Measurements from ENCODE around the gene IGFBPL1. TPM values are rescaled to one million over a fixed set of nuclear protein-coding genes. Genes with fewer than 3 reads are reported as not detected.

Gene IGFBPL1
- total and polyA plus RNA-seq, 2 of the 13 experiments (the other 11 are each of a cell fraction or from before 2014, with no cell fraction given) = 0.24 TPM; not detected in 1

DNA sequence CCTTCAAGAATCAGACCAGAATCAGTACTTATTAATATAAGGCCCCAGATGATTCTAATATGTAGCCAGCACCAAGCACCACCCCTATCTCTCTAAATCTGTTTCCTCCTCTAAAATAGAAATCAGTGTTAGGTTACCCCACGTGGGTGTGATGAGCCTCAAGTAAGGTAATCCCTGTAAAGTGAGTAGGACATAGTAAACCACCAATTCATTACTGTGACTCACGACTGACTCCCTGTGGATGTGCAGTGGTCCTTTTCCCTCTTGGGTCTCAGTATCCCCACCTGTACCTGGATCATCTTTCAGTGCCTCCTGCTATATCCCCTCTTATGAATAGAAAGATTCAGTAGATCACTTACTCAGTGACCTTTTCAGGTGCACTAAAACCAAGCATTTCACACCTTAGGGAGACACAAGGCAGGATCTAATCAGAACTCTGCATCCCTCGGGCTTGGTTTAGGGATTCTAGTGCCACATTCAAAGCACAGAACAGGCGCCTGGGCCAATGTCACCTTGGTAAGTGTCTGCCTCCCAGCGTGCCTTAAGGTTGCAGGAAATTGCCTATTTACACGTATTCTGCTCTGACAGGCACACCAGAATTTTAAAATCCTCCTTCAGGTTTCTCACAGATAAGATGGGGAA, 43.9 kb downstream of the IGFBPL1 start:
- CTCF ChIA-PET (ENCODE audit: low intra/inter-chr PET ratio, low total read pairs) = no interaction called here
- Histone ChIP-seq H4K20me1 (ENCODE audit: insufficient read depth, low read length) (no peaks in the 10 kb centered on the region), H3K79me2 (ENCODE audit: insufficient read depth, low read length) (no peaks in the 10 kb centered on the region), H2AFZ (ENCODE audit: low read length) (peak overlapping the region; percentile 45), H3K4me1 (ENCODE audit: insufficient read depth, low read length) (peaks cover 92% of the 10 kb centered on the region), H3K9me3 (ENCODE audit: low read length) (peaks cover 6% of the 10 kb centered on the region; the same call in 1 of the 2 replicates), H3K27ac (ENCODE audit: extremely low read length, insufficient read depth, low read length) (peak overlapping the region; percentile 96), H3K36me3 (replicated peaks in 1 of 2; ENCODE audit: control insufficient read depth in 1 of 2, insufficient read depth in 2 of 2, low read length in 2 of 2) (no peaks in the 10 kb centered on the region), H3K9ac (ENCODE audit: insufficient read depth, low read depth, low read length) (peak overlapping the region; percentile 74), H3K4me2 (ENCODE audit: low read depth, low read length) (peak overlapping the region; percentile 75), H3K4me3 (replicated peaks in 1 of 3; ENCODE audit: insufficient read depth in 1 of 3, low read depth in 2 of 3, low read length in 3 of 3) (peak overlapping the region in 2 of 3 experiments; percentile 31 to 51; a peak in 2 of 6 replicates), H3K27me3 (ENCODE audit: control insufficient read depth in 1 of 2, insufficient read depth in 2 of 2, low read length in 2 of 2) (no peaks in the 10 kb centered on the region)
- FAIRE-seq = peak; percentile 37
- DNase-seq (ENCODE audit: low spot score) = peak; percentile 32
- POLR2A ChIA-PET = interaction anchor here (0.9 to 1.6 kb wide), 8 partner anchors 8 to 240 kb away, joined by 3 to 16 read pairs (median 4); partner anchors contain the start of genes ALDH1B1 and ANKRD18A
- intact Hi-C loops (cut with micrococcal nuclease; ENCODE audit: unreplicated experiment) (no loop called here), in situ Hi-C loops (cut with HindIII; ENCODE audit: extremely low pct_ligation_motif_present, low pct_unique_long_range_greater_than_20kb) (no loop called here)
- whole genome bisulfite sequencing (ENCODE audit: low lambda C conversion rate) = 2% methylated on average over 6 of the region's 6 CpGs
- peak; percentile 36 for ATAC-seq
- TSS peak; percentile 90 for BruUV-seq (replicated peaks)
- TF ChIP-seq SSRP1 (CRISPR knock-in tag; IDR thresholded peaks at IDR 0.05) (0 out of 2 replicates have a peak, but pooled peaks have one; percentile 11), MED13 (CRISPR knock-in tag; IDR thresholded peaks at IDR 0.05) (no peak), RBFOX2 (IDR thresholded peaks at IDR 0.05; ENCODE audit: low read depth, low read length) (peak; percentile 20; the same call in 1 of the 2 replicates), JUND (CRISPR knock-in tag; IDR thresholded peaks at IDR 0.05) (no peak), ATF7 (IDR thresholded peaks at IDR 0.05) (no peak), ATF7 (CRISPR knock-in tag; IDR thresholded peaks at IDR 0.05) (no peak), NAIF1 (CRISPR knock-in tag; IDR thresholded peaks at IDR 0.05; ENCODE audit: borderline replicate concordance) (peak; percentile 44; the same call in 1 of the 2 replicates), FOXC1 (CRISPR knock-in tag; IDR thresholded peaks at IDR 0.05; ENCODE audit: borderline replicate concordance) (0 out of 2 replicates have a peak, but pooled peaks have one; percentile 3), NFYC (CRISPR knock-in tag; IDR thresholded peaks at IDR 0.05) (no peak), NFIC (IDR thresholded peaks at IDR 0.05; ENCODE audit: low read length) (peak; percentile 5; the same call in 1 of the 2 replicates), NFIB (CRISPR knock-in tag; IDR thresholded peaks at IDR 0.05; ENCODE audit: borderline replicate concordance) (no peak), REXO4 (CRISPR knock-in tag; IDR thresholded peaks at IDR 0.05; ENCODE audit: borderline replicate concordance) (no peak), ZNF543 (CRISPR knock-in tag; IDR thresholded peaks at IDR 0.05) (peak; percentile 18; the same call in 1 of the 2 replicates), SMC3 (IDR thresholded peaks at IDR 0.05; ENCODE audit: low read length) (peak; percentile 4; the same call in 1 of the 2 replicates), TAF15 (IDR thresholded peaks at IDR 0.05; ENCODE audit: low read depth, low read length, poor library complexity, severe bottlenecking) (no peak), ELK4 (CRISPR knock-in tag; IDR thresholded peaks at IDR 0.05; ENCODE audit: borderline replicate concordance) (no peak), FOXP1 (IDR thresholded peaks at IDR 0.05) (no peak), FOXP1 (CRISPR knock-in tag; IDR thresholded peaks at IDR 0.05) (no peak)
- TF ChIP-seq, protein P1, sequence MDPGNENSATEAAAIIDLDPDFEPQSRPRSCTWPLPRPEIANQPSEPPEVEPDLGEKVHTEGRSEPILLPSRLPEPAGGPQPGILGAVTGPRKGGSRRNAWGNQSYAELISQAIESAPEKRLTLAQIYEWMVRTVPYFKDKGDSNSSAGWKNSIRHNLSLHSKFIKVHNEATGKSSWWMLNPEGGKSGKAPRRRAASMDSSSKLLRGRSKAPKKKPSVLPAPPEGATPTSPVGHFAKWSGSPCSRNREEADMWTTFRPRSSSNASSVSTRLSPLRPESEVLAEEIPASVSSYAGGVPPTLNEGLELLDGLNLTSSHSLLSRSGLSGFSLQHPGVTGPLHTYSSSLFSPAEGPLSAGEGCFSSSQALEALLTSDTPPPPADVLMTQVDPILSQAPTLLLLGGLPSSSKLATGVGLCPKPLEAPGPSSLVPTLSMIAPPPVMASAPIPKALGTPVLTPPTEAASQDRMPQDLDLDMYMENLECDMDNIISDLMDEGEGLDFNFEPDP (CRISPR knock-in tag; conservative IDR thresholded peaks at IDR 0.05) = peak; percentile 90; the same call in 1 of the 2 replicates
- TF ChIP-seq, protein P2, sequence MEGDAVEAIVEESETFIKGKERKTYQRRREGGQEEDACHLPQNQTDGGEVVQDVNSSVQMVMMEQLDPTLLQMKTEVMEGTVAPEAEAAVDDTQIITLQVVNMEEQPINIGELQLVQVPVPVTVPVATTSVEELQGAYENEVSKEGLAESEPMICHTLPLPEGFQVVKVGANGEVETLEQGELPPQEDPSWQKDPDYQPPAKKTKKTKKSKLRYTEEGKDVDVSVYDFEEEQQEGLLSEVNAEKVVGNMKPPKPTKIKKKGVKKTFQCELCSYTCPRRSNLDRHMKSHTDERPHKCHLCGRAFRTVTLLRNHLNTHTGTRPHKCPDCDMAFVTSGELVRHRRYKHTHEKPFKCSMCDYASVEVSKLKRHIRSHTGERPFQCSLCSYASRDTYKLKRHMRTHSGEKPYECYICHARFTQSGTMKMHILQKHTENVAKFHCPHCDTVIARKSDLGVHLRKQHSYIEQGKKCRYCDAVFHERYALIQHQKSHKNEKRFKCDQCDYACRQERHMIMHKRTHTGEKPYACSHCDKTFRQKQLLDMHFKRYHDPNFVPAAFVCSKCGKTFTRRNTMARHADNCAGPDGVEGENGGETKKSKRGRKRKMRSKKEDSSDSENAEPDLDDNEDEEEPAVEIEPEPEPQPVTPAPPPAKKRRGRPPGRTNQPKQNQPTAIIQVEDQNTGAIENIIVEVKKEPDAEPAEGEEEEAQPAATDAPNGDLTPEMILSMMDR (CRISPR knock-in tag; IDR thresholded peaks at IDR 0.05) = peak; percentile 63

Measured in HepG2 (cell line).